ENCODE measurements around the gene ETNK2. TPM values are rescaled to one million over a fixed set of nuclear protein-coding genes. Genes with fewer than 3 reads are reported as not detected.

The ETNK2 gene
- total and polyA plus RNA-seq, 2 donors from 2014 or later, result 33.3 to 166 TPM

GRCh38 chr1:204115116-204115515 is 36.7 kb downstream of the ETNK2 start:
- Histone ChIP-seq H3K4me3 (ENCODE audit: low read length in 3 of 3) (no peak overlapping the region), H3K27me3 (ENCODE audit: control insufficient read depth, insufficient read depth, low read length) (no peaks in the 10 kb centered on the region), H3K9me3 (ENCODE audit: control insufficient read depth in 2 of 3, insufficient read depth in 1 of 3, low read length in 3 of 3) (no peaks in the 10 kb centered on the region), H3K27ac (ENCODE audit: low read depth in 2 of 2, low read length in 2 of 2) (no peak overlapping the region), H3K36me3 (ENCODE audit: control insufficient read depth in 2 of 3, insufficient read depth in 3 of 3, low read length in 3 of 3) (peaks cover 0 to 41% (median 21%) of the 10 kb centered on the region in 3 donors), H3K9ac (ENCODE audit: low read length in 3 of 3) (no peak overlapping the region), H3K4me1 (ENCODE audit: control insufficient read depth in 2 of 3, insufficient read depth in 2 of 3, low read depth in 1 of 3, low read length in 3 of 3) (peaks cover 0 to 15% (median 13%) of the 10 kb centered on the region in 3 donors)
- DNase-seq (peak in 1 of 5 donors; percentile 4), FAIRE-seq (no peak)
- intact Hi-C loops (cut with DNase I), result no loop called here
- TF ChIP-seq CTCF (IDR thresholded peaks at IDR 0.05; ENCODE audit: borderline replicate concordance, extremely low read depth, insufficient read depth), result no peak

- FAIRE-seq, result no peak
- H3K36me3 ChIP-seq (ENCODE audit: control insufficient read depth in 2 of 3, insufficient read depth in 3 of 3, low read length in 3 of 3), result peaks cover 0 to 37% (median 21%) of the 10 kb centered on the region in 3 donors
- no peaks in the 10 kb centered on the region for H3K27me3 ChIP-seq (ENCODE audit: control insufficient read depth, insufficient read depth, low read length)
- no peak overlapping the region for H3K27ac ChIP-seq (ENCODE audit: low read depth in 2 of 2, low read length in 2 of 2)
- H3K4me1 ChIP-seq (ENCODE audit: control insufficient read depth in 2 of 3, insufficient read depth in 2 of 3, low read depth in 1 of 3, low read length in 3 of 3), result peaks cover 0 to 15% (median 13%) of the 10 kb centered on the region in 3 donors
- TF ChIP-seq CTCF (IDR thresholded peaks at IDR 0.05; ENCODE audit: borderline replicate concordance, extremely low read depth, insufficient read depth), result no peak
- H3K9ac ChIP-seq (ENCODE audit: low read length in 3 of 3), result no peak overlapping the region
- no peak overlapping the region for H3K4me3 ChIP-seq (ENCODE audit: low read length in 3 of 3)
- intact Hi-C loops (cut with DNase I), result no loop called here
- peak in 1 of 5 donors; percentile 54 for DNase-seq
- H3K9me3 ChIP-seq (ENCODE audit: control insufficient read depth in 2 of 3, insufficient read depth in 1 of 3, low read length in 3 of 3), result no peaks in the 10 kb centered on the region
Measured at GRCh38 chr1:204114606-204115005, 37.2 kb downstream of the ETNK2 start.

- H3K9me3 ChIP-seq (ENCODE audit: control insufficient read depth in 2 of 3, insufficient read depth in 1 of 3, low read length in 3 of 3), result no peaks in the 10 kb centered on the region
- H3K4me3 ChIP-seq (ENCODE audit: low read length in 3 of 3), result no peak overlapping the region
- peak in 1 of 5 donors; percentile 8 for DNase-seq
- H3K4me1 ChIP-seq (ENCODE audit: control insufficient read depth in 2 of 3, insufficient read depth in 2 of 3, low read depth in 1 of 3, low read length in 3 of 3), result peaks cover 0 to 15% (median 13%) of the 10 kb centered on the region in 3 donors
- intact Hi-C loops (cut with DNase I), result no loop called here
- FAIRE-seq, result no peak
- no peaks in the 10 kb centered on the region for H3K27me3 ChIP-seq (ENCODE audit: control insufficient read depth, insufficient read depth, low read length)
- TF ChIP-seq CTCF (IDR thresholded peaks at IDR 0.05; ENCODE audit: borderline replicate concordance, extremely low read depth, insufficient read depth), result no peak
- H3K36me3 ChIP-seq (ENCODE audit: control insufficient read depth in 2 of 3, insufficient read depth in 3 of 3, low read length in 3 of 3), result peaks cover 0 to 32% (median 18%) of the 10 kb centered on the region in 3 donors
- H3K9ac ChIP-seq (ENCODE audit: low read length in 3 of 3), result no peak overlapping the region
- H3K27ac ChIP-seq (ENCODE audit: low read depth in 2 of 2, low read length in 2 of 2), result no peak overlapping the region
Measured at GRCh38 chr1:204113896-204114295, 37.9 kb downstream of the ETNK2 start.
